HepG2 (cell line): ENCODE data around the gene FIZ1. TPM values are rescaled to one million over a fixed set of nuclear protein-coding genes. Genes with fewer than 3 reads are reported as not detected.
A peak's percentile ranks its signal among the peaks of the same experiment; 100 is the strongest.

Experiments
- ARNTL ChIP-seq: sonication (generic); formaldehyde crosslinking; IDR thresholded peaks from 2 replicates; pipeline ENCODE4 v1.4.0; 2020; ENCODE audit warnings: mild to moderate bottlenecking, missing genetic modification reagents
- ASH2L ChIP-seq: fragments of 300-600, 200-600 bp; sonication (generic); IDR thresholded peaks from 2 replicates; pipeline ENCODE4 v1.7.0; 2017; ENCODE audit warnings: low read depth, mild to moderate bottlenecking, moderate library complexity, mixed read lengths, low read length; ENCODE audit not compliant: insufficient read length
- CEBPG ChIP-seq: IDR thresholded peaks from 2 replicates; pipeline ENCODE4 v1.6.1; 2016
- GMEB1 ChIP-seq: sonication (generic); formaldehyde crosslinking; IDR thresholded peaks from 2 replicates; pipeline ENCODE4 v1.5.1; 2020; ENCODE audit warnings: missing genetic modification reagents, mild to moderate bottlenecking, borderline replicate concordance
- HNF4A ChIP-seq: sonication (generic); formaldehyde crosslinking; IDR thresholded peaks from 2 replicates; pipeline ENCODE4 v1.4.0; 2020; ENCODE audit warnings: missing genetic modification reagents
- KAT8 ChIP-seq: IDR thresholded peaks from 2 replicates; pipeline ENCODE4 v1.6.1; 2016; ENCODE audit warnings: missing genetic modification reagents, missing compliant biosample characterization
- KMT2A ChIP-seq: sonication (generic); formaldehyde crosslinking; IDR thresholded peaks from 2 replicates; pipeline ENCODE4 v1.4.0; 2020; ENCODE audit warnings: missing genetic modification reagents
- PLRG1 ChIP-seq: fragments of 450-650 bp; conservative IDR thresholded peaks from 2 replicates; pipeline ENCODE4 v1.6.1; 2016
- SAP130 ChIP-seq: IDR thresholded peaks from 2 replicates; pipeline ENCODE4 v1.6.1; 2016; ENCODE audit warnings: low read depth
- SMAD1 ChIP-seq: sonication (generic); formaldehyde crosslinking; IDR thresholded peaks from 2 replicates; pipeline ENCODE4 v1.4.0; 2020; ENCODE audit warnings: missing genetic modification reagents, low read depth, mild to moderate bottlenecking, borderline replicate concordance
- USF2 ChIP-seq, 2 experiments: sonication (generic) in 1 of 2; formaldehyde crosslinking in 1 of 2; IDR thresholded peaks; 2 replicates each; pipeline versions ENCODE4 v1.5.1 to v1.6.1; 2011 to 2020; ENCODE audit warnings: borderline replicate concordance in 1 of 2, low read depth in 1 of 2, low read length in 1 of 2, mild to moderate bottlenecking in 1 of 2, missing genetic modification reagents in 1 of 2, moderate library complexity in 1 of 2
- ZNF124 ChIP-seq: sonication (generic); formaldehyde crosslinking; IDR thresholded peaks from 2 replicates; pipeline ENCODE4 v1.4.0; 2020; ENCODE audit warnings: missing genetic modification reagents
- ZNF280D ChIP-seq: sonication (generic); formaldehyde crosslinking; IDR thresholded peaks from 2 replicates; pipeline ENCODE4 v1.5.1; 2020; ENCODE audit warnings: mild to moderate bottlenecking, missing genetic modification reagents
- ZNF354B ChIP-seq: sonication (generic); formaldehyde crosslinking; IDR thresholded peaks from 2 replicates; pipeline ENCODE4 v1.8.0; 2022; ENCODE audit warnings: mild to moderate bottlenecking, missing genetic modification reagents
- ZNF891 ChIP-seq: sonication (generic); formaldehyde crosslinking; IDR thresholded peaks from 2 replicates; pipeline ENCODE4 v1.5.0; 2020; ENCODE audit warnings: mild to moderate bottlenecking, missing genetic modification reagents
- polyA plus RNA-seq, 8 experiments: library from polyadenylated mRNA; depleted of rRNA in 3 of 8; stranded (reverse) in 7 of 8; unstranded in 1 of 8; fragments of >200 nt; fragmentation: Illumina TruSeq in 4 of 8; extraction: Trizol in 4 of 8; gene quantifications; 2 replicates each; pipeline versions ENCODE4 v1.2.1 to v1.2.3, GENCODE V29; 2011 to 2016; ENCODE audit warnings: low read depth in 4 of 8, missing spikeins in 1 of 8, mixed read lengths in 1 of 8; ENCODE audit not compliant: insufficient read depth in 1 of 8
- total RNA-seq, 5 experiments: library from RNA; depleted of rRNA; stranded (reverse); fragments of >200 nt; fragmentation: Illumina TruSeq; extraction: Trizol; gene quantifications; 2 replicates each; pipeline ENCODE4 v1.2.3, GENCODE V29; 2016; ENCODE audit warnings: low read depth in 1 of 5
- TF ChIP-seq, protein P1 (sequence below): sonication (generic); formaldehyde crosslinking; IDR thresholded peaks from 2 replicates; pipeline ENCODE4 v1.4.0; 2020; ENCODE audit warnings: missing genetic modification reagents
- TF ChIP-seq, protein P2 (sequence below): sonication (generic); formaldehyde crosslinking; IDR thresholded peaks from 2 replicates; pipeline ENCODE4 v1.5.0; 2020; ENCODE audit warnings: missing genetic modification reagents
- TF ChIP-seq, protein P3 (sequence below): sonication (generic); formaldehyde crosslinking; conservative IDR thresholded peaks from 2 replicates; pipeline ENCODE4 v1.4.0; 2020; ENCODE audit warnings: missing genetic modification reagents

The FIZ1 gene
- total and polyA plus RNA-seq, 2 of the 13 experiments (the other 11 are each of a cell fraction or from before 2014, with no cell fraction given): 3.6 to 5.9 TPM

DNA sequence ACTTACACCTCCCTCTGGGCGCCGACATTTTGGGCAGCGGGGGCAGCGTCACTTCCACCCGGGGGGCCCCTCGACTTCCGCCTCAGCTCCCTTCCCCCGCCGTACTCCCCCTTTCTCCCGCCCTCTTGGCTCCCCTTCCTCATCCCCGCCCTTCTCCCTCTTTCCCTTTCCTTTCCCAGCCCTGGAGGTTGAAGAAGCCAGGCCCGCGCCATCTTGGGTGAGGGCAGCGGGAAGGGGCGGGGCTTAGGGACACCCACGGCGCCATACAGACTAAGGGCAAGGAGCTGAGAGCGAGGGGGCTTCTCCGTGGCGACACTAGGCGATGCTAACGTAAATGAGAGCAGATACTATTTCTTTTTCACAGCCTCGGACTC lies at the start of gene FIZ1 (continued):
- TF ChIP-seq, protein P1, sequence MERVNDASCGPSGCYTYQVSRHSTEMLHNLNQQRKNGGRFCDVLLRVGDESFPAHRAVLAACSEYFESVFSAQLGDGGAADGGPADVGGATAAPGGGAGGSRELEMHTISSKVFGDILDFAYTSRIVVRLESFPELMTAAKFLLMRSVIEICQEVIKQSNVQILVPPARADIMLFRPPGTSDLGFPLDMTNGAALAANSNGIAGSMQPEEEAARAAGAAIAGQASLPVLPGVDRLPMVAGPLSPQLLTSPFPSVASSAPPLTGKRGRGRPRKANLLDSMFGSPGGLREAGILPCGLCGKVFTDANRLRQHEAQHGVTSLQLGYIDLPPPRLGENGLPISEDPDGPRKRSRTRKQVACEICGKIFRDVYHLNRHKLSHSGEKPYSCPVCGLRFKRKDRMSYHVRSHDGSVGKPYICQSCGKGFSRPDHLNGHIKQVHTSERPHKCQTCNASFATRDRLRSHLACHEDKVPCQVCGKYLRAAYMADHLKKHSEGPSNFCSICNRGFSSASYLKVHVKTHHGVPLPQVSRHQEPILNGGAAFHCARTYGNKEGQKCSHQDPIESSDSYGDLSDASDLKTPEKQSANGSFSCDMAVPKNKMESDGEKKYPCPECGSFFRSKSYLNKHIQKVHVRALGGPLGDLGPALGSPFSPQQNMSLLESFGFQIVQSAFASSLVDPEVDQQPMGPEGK (CRISPR knock-in tag): peak; percentile 90
- TF ChIP-seq, protein P2, sequence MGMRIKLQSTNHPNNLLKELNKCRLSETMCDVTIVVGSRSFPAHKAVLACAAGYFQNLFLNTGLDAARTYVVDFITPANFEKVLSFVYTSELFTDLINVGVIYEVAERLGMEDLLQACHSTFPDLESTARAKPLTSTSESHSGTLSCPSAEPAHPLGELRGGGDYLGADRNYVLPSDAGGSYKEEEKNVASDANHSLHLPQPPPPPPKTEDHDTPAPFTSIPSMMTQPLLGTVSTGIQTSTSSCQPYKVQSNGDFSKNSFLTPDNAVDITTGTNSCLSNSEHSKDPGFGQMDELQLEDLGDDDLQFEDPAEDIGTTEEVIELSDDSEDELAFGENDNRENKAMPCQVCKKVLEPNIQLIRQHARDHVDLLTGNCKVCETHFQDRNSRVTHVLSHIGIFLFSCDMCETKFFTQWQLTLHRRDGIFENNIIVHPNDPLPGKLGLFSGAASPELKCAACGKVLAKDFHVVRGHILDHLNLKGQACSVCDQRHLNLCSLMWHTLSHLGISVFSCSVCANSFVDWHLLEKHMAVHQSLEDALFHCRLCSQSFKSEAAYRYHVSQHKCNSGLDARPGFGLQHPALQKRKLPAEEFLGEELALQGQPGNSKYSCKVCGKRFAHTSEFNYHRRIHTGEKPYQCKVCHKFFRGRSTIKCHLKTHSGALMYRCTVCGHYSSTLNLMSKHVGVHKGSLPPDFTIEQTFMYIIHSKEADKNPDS (CRISPR knock-in tag): no peak
- TF ChIP-seq ZNF354B (CRISPR knock-in tag) (no peak), SAP130 (CRISPR knock-in tag) (peak; percentile 53), ZNF891 (CRISPR knock-in tag) (no peak; the same call in 1 of the 2 replicates), ZNF124 (peak; percentile 48; the same call in 1 of the 2 replicates), KMT2A (CRISPR knock-in tag) (no peak), SMAD1 (CRISPR knock-in tag) (no peak), ZNF280D (CRISPR knock-in tag) (no peak), USF2 (IDR thresholded peaks at IDR 0.05; ENCODE audit: low read depth, low read length) (no peak), USF2 (CRISPR knock-in tag; IDR thresholded peaks at IDR 0.05; ENCODE audit: borderline replicate concordance) (no peak), GMEB1 (peak; percentile 87), HNF4A (CRISPR knock-in tag) (no peak), ARNTL (CRISPR knock-in tag) (no peak; the same call in 1 of the 2 replicates), ASH2L (no peak), PLRG1 (no peak), KAT8 (CRISPR knock-in tag) (peak; percentile 91; the same call in 1 of the 2 replicates), CEBPG (CRISPR knock-in tag) (no peak; the same call in 1 of the 2 replicates)
- TF ChIP-seq, protein P3, sequence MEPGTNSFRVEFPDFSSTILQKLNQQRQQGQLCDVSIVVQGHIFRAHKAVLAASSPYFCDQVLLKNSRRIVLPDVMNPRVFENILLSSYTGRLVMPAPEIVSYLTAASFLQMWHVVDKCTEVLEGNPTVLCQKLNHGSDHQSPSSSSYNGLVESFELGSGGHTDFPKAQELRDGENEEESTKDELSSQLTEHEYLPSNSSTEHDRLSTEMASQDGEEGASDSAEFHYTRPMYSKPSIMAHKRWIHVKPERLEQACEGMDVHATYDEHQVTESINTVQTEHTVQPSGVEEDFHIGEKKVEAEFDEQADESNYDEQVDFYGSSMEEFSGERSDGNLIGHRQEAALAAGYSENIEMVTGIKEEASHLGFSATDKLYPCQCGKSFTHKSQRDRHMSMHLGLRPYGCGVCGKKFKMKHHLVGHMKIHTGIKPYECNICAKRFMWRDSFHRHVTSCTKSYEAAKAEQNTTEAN (CRISPR knock-in tag): no peak; the same call in 1 of the 2 replicates
